GM12878 (cell line): ENCODE measurements around the gene NCKAP5. TPM values are rescaled to one million over a fixed set of nuclear protein-coding genes. Genes with fewer than 3 reads are reported as not detected.

ENCODE experiments used
- ATAC-seq: fragments of 200-7000 bp; cut with Tn5 transposase; 3 replicates; pipeline ENCODE4 v1.9.1; 2020; ENCODE audit warnings: mild to moderate bottlenecking, moderate library complexity
- BruUV-seq: library from RNA; stranded (reverse); fragments of 400-500 nt; replicated peaks from 2 replicates; lab custom pipeline; 2021; lab: Mats Ljungman, UMichigan
- CTCF ChIA-PET: fragments of 300-600 bp; sonication (Branson Sonifier 250); formaldehyde crosslinking; extraction: SDS; loops from one replicate; lab custom pipeline; 2021; ENCODE audit warnings: inconsistent platforms; lab: Yijun Ruan, JAX
- POLR2A ChIA-PET: fragments of 350-600 bp; formaldehyde crosslinking; extraction: SDS; loops from one replicate; lab custom pipeline; 2021; ENCODE audit warnings: inconsistent platforms; lab: Charles Lee
- RAD21 ChIA-PET: fragments of 300-600 bp; sonication (Branson Sonifier 250); formaldehyde crosslinking; loops from one replicate; lab custom pipeline; 2023; ENCODE audit warnings: antibody characterized with exemption; ENCODE audit not compliant: unreplicated experiment; lab: Charles Lee
- SMC1A ChIA-PET: fragments of 300-600 bp; sonication (Branson Sonifier 250); formaldehyde crosslinking; loops from one replicate; lab custom pipeline; 2023; ENCODE audit not compliant: unreplicated experiment, uncharacterized antibody; lab: Charles Lee
- DNase-seq: peaks from one replicate; pipeline ENCODE4 v3.0.0-alpha.2; 2011; ENCODE audit warnings: low read depth, low spot score
- FAIRE-seq: peaks from 3 replicates; lab custom pipeline; 2011; peaks lifted over from hg19 to GRCh38; lab: Jason Lieb, UNC
- H2AFZ ChIP-seq: 2 replicates; pipeline ENCODE4 v1.6.0; 2011; ENCODE audit warnings: low read depth, low read length, control low read depth; ENCODE audit not compliant: control insufficient read depth
- H3K27ac ChIP-seq: 2 replicates; pipeline ENCODE4 v1.5.1; 2011; ENCODE audit warnings: control low read depth; ENCODE audit not compliant: control insufficient read depth, insufficient read depth
- H3K27me3 ChIP-seq, 2 experiments: replicated peaks in 1 of 2; 2 replicates each; pipeline versions ENCODE4 v1.6.0 to v1.6.1; 2011; ENCODE audit warnings: low read length in 1 of 2; ENCODE audit not compliant: control insufficient read depth in 2 of 2, insufficient read depth in 2 of 2
- H3K36me3 ChIP-seq, 2 experiments: 2 replicates each; pipeline ENCODE4 v1.5.1; 2011; ENCODE audit warnings: low read length in 1 of 2; ENCODE audit not compliant: control insufficient read depth in 2 of 2, insufficient read depth in 2 of 2
- H3K4me1 ChIP-seq: 2 replicates; pipeline ENCODE4 v1.6.1; 2011; ENCODE audit warnings: mild to moderate bottlenecking, low read length, moderate library complexity, mixed read lengths; ENCODE audit not compliant: control insufficient read depth, insufficient read depth
- H3K4me2 ChIP-seq: 2 replicates; pipeline ENCODE4 v1.6.0; 2011; ENCODE audit warnings: control low read depth; ENCODE audit not compliant: control insufficient read depth, insufficient read depth
- H3K4me3 ChIP-seq: fragments of 200-600 bp; sonication (generic); 2 replicates; pipeline ENCODE4 v1.5.1; 2016
- H3K79me2 ChIP-seq: 2 replicates; pipeline ENCODE4 v1.6.0; 2011; ENCODE audit warnings: low read length; ENCODE audit not compliant: control insufficient read depth, insufficient read depth
- H3K9ac ChIP-seq: 2 replicates; pipeline ENCODE4 v1.8.0; 2011; ENCODE audit warnings: low read length, control low read depth, mixed read lengths; ENCODE audit not compliant: control insufficient read depth, insufficient read depth
- H3K9me3 ChIP-seq: replicated peaks from 3 replicates; pipeline ENCODE4 v1.5.1; 2011; ENCODE audit warnings: mild to moderate bottlenecking, low read length; ENCODE audit not compliant: control insufficient read depth, insufficient read depth
- H4K20me1 ChIP-seq: 2 replicates; pipeline ENCODE4 v1.6.0; 2011; ENCODE audit not compliant: control insufficient read depth, insufficient read depth
- ASH2L ChIP-seq: fragments of 300-600, 200-600 bp; sonication (generic); IDR thresholded peaks from 2 replicates; pipeline ENCODE4 v1.6.1; 2017; ENCODE audit warnings: low read depth, mild to moderate bottlenecking, borderline replicate concordance
- BRCA1 ChIP-seq: IDR thresholded peaks from 2 replicates; pipeline ENCODE4 v1.6.1; 2011; ENCODE audit warnings: low read depth, low read length, improper control_type of control experiment
- CEBPB ChIP-seq, 2 experiments: fragments of 150-350 bp in 1 of 2; IDR thresholded peaks; 2 replicates each; pipeline ENCODE4 v1.6.1; 2012 to 2014; ENCODE audit warnings: low read depth in 2 of 2, low read length in 2 of 2, borderline replicate concordance in 1 of 2, inconsistent platforms in 1 of 2
- HDAC2 ChIP-seq: fragments of 200-600 bp; sonication (generic); IDR thresholded peaks from 2 replicates; pipeline ENCODE4 v1.6.1; 2017
- JUND ChIP-seq: IDR thresholded peaks from 2 replicates; pipeline ENCODE4 v1.6.1; 2012; ENCODE audit warnings: low read depth, mild to moderate bottlenecking, low read length, improper control_type of control experiment, moderate library complexity
- MTA3 ChIP-seq: IDR thresholded peaks from 2 replicates; pipeline ENCODE4 v1.6.1; 2012; ENCODE audit warnings: low read length, inconsistent platforms, borderline replicate concordance
- RAD51 ChIP-seq: fragments of 450-650 bp; IDR thresholded peaks from 2 replicates; pipeline ENCODE4 v1.6.1; 2016; ENCODE audit warnings: moderate library complexity, mild to moderate bottlenecking, inconsistent platforms
- SIN3A ChIP-seq: IDR thresholded peaks from 2 replicates; pipeline ENCODE4 v1.6.1; 2012; ENCODE audit warnings: low read depth, low read length, improper control_type of control experiment
- WRNIP1 ChIP-seq: IDR thresholded peaks from 2 replicates; pipeline ENCODE4 v1.6.1; 2011; ENCODE audit warnings: low read depth, low read length, improper control_type of control experiment, borderline replicate concordance
- ZZZ3 ChIP-seq: IDR thresholded peaks from 2 replicates; pipeline ENCODE4 v1.6.1; 2011; ENCODE audit warnings: low read depth; ENCODE audit not compliant: control insufficient read depth, insufficient read length
- WGBS: methylation state at CpG from one replicate; pipeline ENCODE4 v1.1.6; 2016; ENCODE audit warnings: low lambda C conversion rate; ENCODE audit not compliant: insufficient replicate concordance, insufficient coverage; ENCODE audit errors: missing lambda C conversion rate; 5-methylcytosine and 5-hydroxymethylcytosine counted together
- in situ Hi-C: fragments of 300-500 bp; cut with MboI; formaldehyde crosslinking; loops from 9 replicates; pipeline ENCODE4 v1.14.3; 2018; ENCODE audit warnings: mixed read lengths
- intact Hi-C: fragments of 100-400 bp; cut with micrococcal nuclease; formaldehyde crosslinking; loops from one replicate; pipeline ENCODE4 v1.14.2; 2022; ENCODE audit not compliant: unreplicated experiment
- polyA plus RNA-seq, 11 experiments: library from polyadenylated mRNA; depleted of rRNA in 4 of 11; unstranded in 6 of 11; stranded (reverse) in 5 of 11; fragments of >200 nt; fragmentation: Nextera tagmentation in 4 of 11; fragmentation: Illumina TruSeq in 1 of 11; extraction: Ambion mirVana in 4 of 11; extraction: Trizol in 1 of 11; gene quantifications; 1 replicate in 1 of 11; 2 replicates in 10 of 11; pipeline versions ENCODE4 v1.2.1 to v1.2.3, GENCODE V29; 2011 to 2016; ENCODE audit warnings: inconsistent platforms in 2 of 11, missing spikeins in 2 of 11, low read depth in 1 of 11
- total RNA-seq, 4 experiments: library from RNA; depleted of rRNA in 3 of 4; stranded (reverse); fragments of >200 nt in 3 of 4; fragmentation: Illumina TruSeq in 1 of 4; extraction: Trizol in 1 of 4; gene quantifications; 2 replicates each; pipeline versions ENCODE4 v1.2.1 to v1.2.3, GENCODE V29; 2013 to 2021
- TF ChIP-seq, protein P1 (sequence below): fragments of 450-650 bp; IDR thresholded peaks from 2 replicates; pipeline ENCODE4 v1.6.1; 2016; ENCODE audit warnings: mild to moderate bottlenecking
- TF ChIP-seq, protein P2 (sequence below): IDR thresholded peaks from 2 replicates; pipeline ENCODE4 v1.6.1; 2011; ENCODE audit warnings: borderline replicate concordance, low read depth, mild to moderate bottlenecking, moderate library complexity, mixed read lengths, low read length; ENCODE audit not compliant: insufficient read depth; ENCODE audit errors: extremely low read length

NCKAP5 gene
- total and polyA plus RNA-seq, 10 of the 15 experiments (the other 5 are each of a cell fraction or from before 2014, with no cell fraction given) = 0.06 to 0.44 (median 0.16) TPM

DNA sequence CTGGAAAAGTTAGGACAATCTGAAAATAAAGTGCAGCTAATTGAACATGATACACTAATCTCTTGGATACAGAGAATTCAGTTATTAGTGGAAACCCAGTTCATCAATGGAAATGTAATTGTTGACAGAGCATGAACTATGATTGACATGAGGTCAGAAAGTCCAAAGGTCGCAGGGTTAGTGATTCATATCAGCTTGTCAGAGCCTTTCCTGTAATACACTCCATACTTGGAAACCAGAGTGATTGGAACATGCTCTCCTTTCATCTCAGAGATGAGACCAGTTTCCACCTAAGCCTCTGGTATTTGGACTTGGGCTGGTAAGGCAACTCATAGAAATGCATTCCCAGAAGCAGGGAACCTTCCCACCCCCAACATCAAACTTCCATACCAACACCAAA lies 8.5 kb upstream of the NCKAP5 start:
- intact Hi-C loops (no loop called here), in situ Hi-C loops (no loop called here)
- Histone ChIP-seq H3K36me3 (no peaks in the 10 kb centered on the region), H3K27me3 (no peaks in the 10 kb centered on the region), H4K20me1 (no peaks in the 10 kb centered on the region), H3K27ac (no peak overlapping the region), H3K79me2 (no peaks in the 10 kb centered on the region), H2AFZ (no peak overlapping the region), H3K4me3 (no peak overlapping the region), H3K9ac (no peak overlapping the region), H3K9me3 (no peaks in the 10 kb centered on the region), H3K4me1 (no peaks in the 10 kb centered on the region), H3K4me2 (no peak overlapping the region)
- no peak for DNase-seq
- ChIA-PET RAD21 (no interaction called here), SMC1A (interaction anchor here (1.4 kb wide), 1 partner anchor 10 kb away, joined by 3 read pairs; no protein-coding TSS in a partner anchor), POLR2A (no interaction called here), CTCF (interaction anchor here (1.4 to 2.0 kb wide), 2 partner anchors 12 to 15 kb away, joined by 3 to 6 read pairs; no protein-coding TSS in a partner anchor)
- no peak for FAIRE-seq
- TF ChIP-seq, protein P1, sequence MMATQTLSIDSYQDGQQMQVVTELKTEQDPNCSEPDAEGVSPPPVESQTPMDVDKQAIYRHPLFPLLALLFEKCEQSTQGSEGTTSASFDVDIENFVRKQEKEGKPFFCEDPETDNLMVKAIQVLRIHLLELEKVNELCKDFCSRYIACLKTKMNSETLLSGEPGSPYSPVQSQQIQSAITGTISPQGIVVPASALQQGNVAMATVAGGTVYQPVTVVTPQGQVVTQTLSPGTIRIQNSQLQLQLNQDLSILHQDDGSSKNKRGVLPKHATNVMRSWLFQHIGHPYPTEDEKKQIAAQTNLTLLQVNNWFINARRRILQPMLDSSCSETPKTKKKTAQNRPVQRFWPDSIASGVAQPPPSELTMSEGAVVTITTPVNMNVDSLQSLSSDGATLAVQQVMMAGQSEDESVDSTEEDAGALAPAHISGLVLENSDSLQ = peak; percentile 31; the same call in 1 of the 2 replicates
- TF ChIP-seq MTA3 = no peak
- ATAC-seq = no peak
- WGBS = 0% methylated on average over 1 of the region's 1 CpG
- no TSS peak for BruUV-seq

DNA sequence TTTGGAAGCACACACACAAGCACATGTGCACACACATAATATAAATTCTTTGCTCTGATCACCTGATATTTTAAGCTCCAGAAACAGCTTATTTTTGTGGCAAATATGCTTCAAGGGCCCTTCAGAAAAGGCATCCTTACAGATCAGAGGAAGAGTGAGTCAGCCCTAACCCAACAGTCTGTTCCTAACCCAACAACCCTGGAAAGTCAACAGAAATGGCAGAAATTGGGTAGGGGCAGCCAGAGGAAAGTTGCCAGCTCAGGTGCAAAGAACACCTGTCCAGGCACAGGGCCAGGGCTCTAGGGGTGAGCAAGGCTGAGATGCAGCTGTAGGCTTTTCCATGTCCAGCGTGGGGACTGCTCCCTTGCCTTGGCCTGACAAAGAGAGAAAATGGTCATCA lies 6.4 kb upstream of the NCKAP5 start:
- intact Hi-C loops (no loop called here), in situ Hi-C loops (loop anchor here (25.0 kb wide), 1 partner anchor 1037 kb away; no protein-coding TSS in a partner anchor)
- no peak overlapping the region for H3K9ac ChIP-seq
- ChIA-PET SMC1A (no interaction called here), CTCF (interaction anchor here (1.2 to 1.4 kb wide), 2 partner anchors 9 to 205 kb away, joined by 3 to 4 read pairs; no protein-coding TSS in a partner anchor), RAD21 (no interaction called here), POLR2A (no interaction called here)
- ATAC-seq (no peak), DNase-seq (no peak), FAIRE-seq (no peak)
- H3K4me3 ChIP-seq = no peak overlapping the region
- no peak overlapping the region for H2AFZ ChIP-seq
- no TSS peak for BruUV-seq
- H3K27ac ChIP-seq = no peak overlapping the region
- no peaks in the 10 kb centered on the region for H4K20me1 ChIP-seq
- no peaks in the 10 kb centered on the region for H3K9me3 ChIP-seq
- H3K4me1 ChIP-seq = no peaks in the 10 kb centered on the region
- H3K36me3 ChIP-seq = no peaks in the 10 kb centered on the region
- WGBS = 0% methylated on average over 1 of the region's 1 CpG
- H3K79me2 ChIP-seq = no peaks in the 10 kb centered on the region
- no peak overlapping the region for H3K4me2 ChIP-seq
- H3K27me3 ChIP-seq = no peaks in the 10 kb centered on the region
- TF ChIP-seq SIN3A (no peak), WRNIP1 (no peak), ZZZ3 (no peak), HDAC2 (no peak), ASH2L (no peak), CEBPB (IDR thresholded peaks at IDR 0.05; ENCODE audit: borderline replicate concordance in 1 of 2, low read depth in 2 of 2, low read length in 2 of 2) (no peak), JUND (no peak), RAD51 (no peak), BRCA1 (no peak)
- TF ChIP-seq, protein P2, sequence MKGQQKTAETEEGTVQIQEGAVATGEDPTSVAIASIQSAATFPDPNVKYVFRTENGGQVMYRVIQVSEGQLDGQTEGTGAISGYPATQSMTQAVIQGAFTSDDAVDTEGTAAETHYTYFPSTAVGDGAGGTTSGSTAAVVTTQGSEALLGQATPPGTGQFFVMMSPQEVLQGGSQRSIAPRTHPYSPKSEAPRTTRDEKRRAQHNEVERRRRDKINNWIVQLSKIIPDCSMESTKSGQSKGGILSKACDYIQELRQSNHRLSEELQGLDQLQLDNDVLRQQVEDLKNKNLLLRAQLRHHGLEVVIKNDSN = no peak
